Transverse colon (tissue), 3 donors: Measurements from ENCODE around the gene ANKEF1.

Experiments used
- CTCF ChIP-seq, 5 experiments: fragments of 200-600 bp in 3 of 5; fragments of 450-650 bp in 2 of 5; sonication (generic) in 3 of 5; IDR thresholded peaks; 1 replicate in 2 of 5; 2 replicates in 3 of 5; pipeline ENCODE4 v1.5.1; 2016 to 2017; ENCODE audit warnings: antibody characterized with exemption in 5 of 5, inconsistent platforms in 3 of 5, mild to moderate bottlenecking in 2 of 5, moderate library complexity in 1 of 5
- POLR2A ChIP-seq: fragments of 450-650 bp; IDR thresholded peaks from one replicate; pipeline ENCODE4 v1.6.1; 2016; ENCODE audit warnings: antibody characterized with exemption, mild to moderate bottlenecking, moderate library complexity

- TF ChIP-seq POLR2A (no peak), CTCF (IDR thresholded peaks at IDR 0.05) (no peak)
Observed at GRCh38 chr20:10076126-10077080, 41.6 kb downstream of the ANKEF1 start.
